Loucy (cell line): ENCODE measurements around the gene RAD9A.
A peak's percentile ranks its signal among the peaks of the same experiment; 100 is the strongest.

Source experiments
- H2AFZ ChIP-seq: fragments of 200-600 bp; sonication (generic); 2 replicates; pipeline ENCODE4 v1.6.0; 2016; ENCODE audit warnings: antibody characterized with exemption, mild to moderate bottlenecking, low read length, moderate library complexity
- H3F3A ChIP-seq: fragments of 200-600 bp; 2 replicates; pipeline ENCODE4 v1.6.0; 2016; ENCODE audit warnings: antibody characterized with exemption, low read depth, mild to moderate bottlenecking
- H3K27me3 ChIP-seq: fragments of 200-600 bp; sonication (generic); 2 replicates; pipeline ENCODE4 v1.6.1; 2014; ENCODE audit warnings: low read length, mild to moderate bottlenecking; ENCODE audit not compliant: insufficient read depth, poor library complexity, severe bottlenecking
- H3K36me3 ChIP-seq: fragments of 200-600 bp; sonication (generic); 2 replicates; pipeline ENCODE4 v1.6.1; 2016; ENCODE audit warnings: low read length; ENCODE audit not compliant: insufficient read depth
- H3K4me1 ChIP-seq: fragments of 200-600 bp; sonication (generic); 2 replicates; pipeline ENCODE4 v1.5.1; 2014; ENCODE audit warnings: low read length, mild to moderate bottlenecking; ENCODE audit not compliant: insufficient read depth, poor library complexity, severe bottlenecking
- H3K4me2 ChIP-seq: fragments of 200-600 bp; sonication (generic); 2 replicates; pipeline ENCODE4 v1.6.0; 2014; ENCODE audit warnings: antibody characterized with exemption, low read length, low read depth, mild to moderate bottlenecking; ENCODE audit not compliant: poor library complexity, severe bottlenecking
- H3K4me3 ChIP-seq: fragments of 200-600 bp; sonication (generic); 2 replicates; pipeline ENCODE4 v1.5.1; 2014; ENCODE audit warnings: low read length, mild to moderate bottlenecking, mixed read lengths; ENCODE audit not compliant: poor library complexity, severe bottlenecking
- H3K79me2 ChIP-seq: fragments of 200-600 bp; sonication (generic); 2 replicates; pipeline ENCODE4 v1.6.1; 2014; ENCODE audit warnings: low read length; ENCODE audit not compliant: insufficient read depth
- H3K9ac ChIP-seq: fragments of 200-600 bp; sonication (generic); 2 replicates; pipeline ENCODE4 v1.6.0; 2014; ENCODE audit warnings: mild to moderate bottlenecking, low read depth, low read length, moderate library complexity; ENCODE audit not compliant: poor library complexity, severe bottlenecking
- H3K9me2 ChIP-seq: fragments of 200-600 bp; sonication (generic); replicated peaks from 2 replicates; pipeline ENCODE4 v1.6.1; 2016; ENCODE audit warnings: low read depth, low read length, mixed read lengths
- H3K9me3 ChIP-seq: fragments of 200-600 bp; sonication (generic); 2 replicates; pipeline ENCODE4 v1.6.1; 2014; ENCODE audit warnings: mild to moderate bottlenecking, antibody characterized with exemption, low read length, low read depth; ENCODE audit not compliant: insufficient read depth
- H4K20me1 ChIP-seq: fragments of 200-600 bp; sonication (generic); 2 replicates; pipeline ENCODE4 v1.6.0; 2014; ENCODE audit warnings: antibody characterized with exemption, low read length, mild to moderate bottlenecking; ENCODE audit not compliant: insufficient read depth, poor library complexity, severe bottlenecking
- CTCF ChIP-seq: fragments of 200-600 bp; sonication (generic); conservative IDR thresholded peaks from 2 replicates; pipeline ENCODE4 v1.5.1; 2014; ENCODE audit warnings: mild to moderate bottlenecking, antibody characterized with exemption, low read length
- EZH2phosphoT487 ChIP-seq: fragments of 200-600 bp; IDR thresholded peaks from 2 replicates; pipeline ENCODE4 v1.6.1; 2018; ENCODE audit warnings: antibody characterized with exemption, mild to moderate bottlenecking, moderate library complexity, borderline replicate concordance

The RAD9A gene

DNA sequence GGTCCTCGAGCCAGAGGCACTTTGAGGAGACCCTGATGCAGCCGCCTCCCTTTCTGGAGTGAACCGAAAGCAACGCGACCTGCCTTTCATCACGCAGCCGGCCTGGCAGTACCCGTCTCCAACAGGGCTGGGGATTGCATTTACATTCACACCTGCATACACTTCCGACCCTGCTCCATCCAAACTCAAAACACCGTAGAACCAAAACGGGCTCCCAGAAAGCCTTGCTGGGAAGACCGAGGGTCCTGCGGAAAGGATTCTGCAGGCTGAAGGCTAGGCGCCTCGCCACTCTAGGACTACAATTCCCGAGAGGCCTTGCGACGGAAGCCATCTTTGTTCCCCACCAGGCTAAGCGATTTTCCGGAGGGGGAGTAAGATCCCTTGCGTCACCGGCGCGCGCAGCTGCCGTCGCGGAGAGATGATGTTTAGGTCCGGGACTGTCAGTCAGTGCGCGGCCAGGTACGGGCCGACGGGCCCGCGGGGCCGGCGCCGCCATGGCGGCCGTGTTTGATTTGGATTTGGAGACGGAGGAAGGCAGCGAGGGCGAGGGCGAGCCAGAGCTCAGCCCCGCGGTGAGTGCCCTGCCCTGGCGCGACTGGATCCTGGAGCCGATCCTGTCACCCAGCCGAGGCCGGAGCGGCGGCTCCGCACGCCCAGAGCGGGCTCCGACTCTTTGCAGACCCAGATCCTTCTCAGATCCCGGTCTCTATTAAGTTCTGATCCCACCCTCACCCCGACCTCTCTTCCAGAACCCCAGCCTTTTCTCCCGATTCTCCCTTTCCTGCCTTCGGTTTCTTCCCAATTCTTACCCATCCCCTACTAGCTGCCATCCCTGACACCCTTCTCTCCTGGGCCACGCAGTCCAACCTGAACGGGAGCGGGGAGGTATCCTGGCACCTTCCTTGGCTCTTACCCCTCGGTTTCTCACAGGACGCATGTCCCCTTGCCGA lies 36.5 kb downstream of the RAD9A start, which contains the start of gene RPS6KB2:
TSS of gene RPS6KB2 (plus strand) at position 443 of the 950 bp plus-strand sequence. CDS start at position 495, 52 bp downstream.
- TF ChIP-seq CTCF (no peak), EZH2phosphoT487 (no peak)
- peak within 1 kb of the TSS; percentile 79 for H3K4me3 ChIP-seq
- peak within 1 kb of the TSS; percentile 63 for H2AFZ ChIP-seq
- H3K4me1 ChIP-seq = peaks cover 29% of the 10 kb centered on the region
- peaks cover 5% of the 10 kb centered on the region; the same call in 1 of the 2 replicates for H3F3A ChIP-seq
- no peaks in the 10 kb centered on the region for H3K36me3 ChIP-seq
- H4K20me1 ChIP-seq = peaks cover 24% of the 10 kb centered on the region
- peaks cover 45% of the 10 kb centered on the region for H3K79me2 ChIP-seq
- H3K9me2 ChIP-seq = no peaks in the 10 kb centered on the region
- no peaks in the 10 kb centered on the region for H3K27me3 ChIP-seq
- H3K4me2 ChIP-seq = peak within 1 kb of the TSS; percentile 97
- H3K9me3 ChIP-seq = no peaks in the 10 kb centered on the region
- peak within 1 kb of the TSS; percentile 85 for H3K9ac ChIP-seq

GRCh38 chr11:67429038-67429668 lies 37.4 kb downstream of the RAD9A start:
- peak overlapping the region; percentile 85 for H3K9ac ChIP-seq

More at GRCh38 chr11:67429038-67429668, 37.4 kb downstream of the RAD9A start:
- Histone ChIP-seq H3K9me2 (no peaks in the 10 kb centered on the region), H3K4me3 (peak overlapping the region; percentile 79), H3K27me3 (no peaks in the 10 kb centered on the region), H3K9me3 (no peaks in the 10 kb centered on the region), H3K4me1 (peaks cover 37% of the 10 kb centered on the region), H3F3A (peaks cover 5% of the 10 kb centered on the region; the same call in 1 of the 2 replicates), H3K4me2 (peak overlapping the region; percentile 97), H4K20me1 (peaks cover 33% of the 10 kb centered on the region), H2AFZ (no peak overlapping the region), H3K79me2 (peaks cover 53% of the 10 kb centered on the region), H3K36me3 (peaks cover 3% of the 10 kb centered on the region; the same call in 1 of the 2 replicates)
- TF ChIP-seq EZH2phosphoT487 (no peak), CTCF (no peak)
